ENCODE results near the gene NLE1. TPM values are rescaled to one million over a fixed set of nuclear protein-coding genes. Genes with fewer than 3 reads are reported as not detected.

NLE1 gene
- 1 to 10 TPM; 5.6 to 7.7 TPM for total RNA-seq
- polyA plus RNA-seq = 1 to 10 TPM; 2.1 to 6.1 TPM

- WGBS = under 1% methylated on average over 65 of the region's 65 CpGs
- Histone ChIP-seq H3K9ac (ENCODE audit: low read depth in 1 of 2, low read length in 2 of 2) (peak within 1 kb of the TSS; percentile 65 to 78), H3K4me3 (ENCODE audit: low read depth in 1 of 3, low read length in 3 of 3) (peak within 1 kb of the TSS; percentile 72 to 90 (median 80)), H3K27ac (ENCODE audit: low read depth in 1 of 2, low read length in 2 of 2) (peak within 1 kb of the TSS in 1 of 2 donors; percentile 43), H3K36me3 (ENCODE audit: control insufficient read depth in 4 of 4, insufficient read depth in 3 of 4, low read depth in 1 of 4, low read length in 3 of 4) (peaks cover 0 to 27% (median 17%) of the 10 kb centered on the region in 4 donors), H3K4me1 (ENCODE audit: control insufficient read depth in 4 of 4, insufficient read depth in 4 of 4, low read length in 3 of 4) (peaks cover 0 to 10% (median 8%) of the 10 kb centered on the region in 4 donors), H3K9me3 (ENCODE audit: control insufficient read depth in 4 of 4, low read length in 3 of 4) (no peaks in the 10 kb centered on the region), H3K27me3 (ENCODE audit: control insufficient read depth in 4 of 4, insufficient read depth in 4 of 4, low read length in 3 of 4) (no peaks in the 10 kb centered on the region)
- peak; percentile 85 for DNase-seq (ENCODE audit: low spot score)
- TF ChIP-seq CTCF (IDR thresholded peaks at IDR 0.05; ENCODE audit: low read depth, low read length, missing input control) (peak; percentile 91), RXRA (IDR thresholded peaks at IDR 0.05) (peak in 1 of 2 donors; percentile 18), YY1 (IDR thresholded peaks at IDR 0.05) (peak; percentile 90), JUND (IDR thresholded peaks at IDR 0.05) (no peak), RAD21 (IDR thresholded peaks at IDR 0.05) (peak; percentile 64 to 75), HNF4G (IDR thresholded peaks at IDR 0.05) (no peak), GABPA (IDR thresholded peaks at IDR 0.05 in 1 of 2, conservative IDR thresholded peaks at IDR 0.05 in 1 of 2) (peak in 1 of 2 donors; percentile 59), MAX (IDR thresholded peaks at IDR 0.05) (peak; percentile 65)
Observed at GRCh38 chr17:35141681-35142466, at the start of gene NLE1. Gene NLE1, minus strand, starts transcription at chr17:35142303. Its CDS starts 28 bp downstream, at chr17:35142275.

DNA sequence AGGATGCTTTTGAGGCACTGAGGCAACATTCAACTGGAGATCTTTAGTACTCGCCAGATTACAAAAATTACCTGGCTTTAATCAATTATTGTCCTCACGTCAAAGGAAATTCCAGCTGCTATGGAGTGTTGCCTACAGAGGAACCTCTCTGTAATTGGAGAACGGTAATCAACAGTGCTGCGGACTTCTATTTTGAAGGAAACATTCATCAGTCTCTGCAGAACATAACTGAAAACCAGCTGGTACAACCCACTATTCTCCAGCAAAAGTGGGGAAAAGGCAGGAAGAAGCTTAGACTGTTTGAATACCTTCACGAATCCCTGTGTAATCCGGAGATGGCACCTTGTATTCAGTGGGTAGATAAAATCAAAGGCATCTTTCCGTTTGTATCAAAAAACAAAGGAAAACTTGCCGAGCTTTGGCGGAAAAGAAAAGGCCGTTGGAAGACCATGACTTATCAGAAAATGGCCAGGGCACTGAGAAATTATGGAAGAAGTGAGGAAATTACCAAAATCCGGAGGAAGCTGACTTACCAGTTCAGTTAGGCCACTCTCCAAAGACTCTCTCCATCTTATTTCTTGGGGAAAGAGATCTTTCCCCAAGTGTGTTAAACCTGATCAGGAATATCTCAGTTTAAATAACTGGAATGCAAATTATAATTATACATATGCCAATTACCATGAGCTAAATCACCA is 49.0 kb upstream of the NLE1 start:
- DNase-seq (ENCODE audit: low spot score) = no peak
- WGBS = 76% methylated on average over 11 of the region's 11 CpGs
- no peak overlapping the region for H3K9ac ChIP-seq (ENCODE audit: low read depth in 1 of 2, low read length in 2 of 2)

GRCh38 chr17:35189291-35189690 is 47.2 kb upstream of the NLE1 start:
- Histone ChIP-seq H3K27ac (ENCODE audit: low read depth in 1 of 2, low read length in 2 of 2) (no peak overlapping the region), H3K9me3 (ENCODE audit: control insufficient read depth in 4 of 4, low read length in 3 of 4) (no peaks in the 10 kb centered on the region), H3K4me3 (ENCODE audit: low read depth in 1 of 3, low read length in 3 of 3) (no peak overlapping the region), H3K27me3 (ENCODE audit: control insufficient read depth in 4 of 4, insufficient read depth in 4 of 4, low read length in 3 of 4) (peaks cover 0 to 3% (median 0%) of the 10 kb centered on the region in 4 donors), H3K9ac (ENCODE audit: low read depth in 1 of 2, low read length in 2 of 2) (no peak overlapping the region), H3K4me1 (ENCODE audit: control insufficient read depth in 4 of 4, insufficient read depth in 4 of 4, low read length in 3 of 4) (no peaks in the 10 kb centered on the region), H3K36me3 (ENCODE audit: control insufficient read depth in 4 of 4, insufficient read depth in 3 of 4, low read depth in 1 of 4, low read length in 3 of 4) (no peaks in the 10 kb centered on the region)
- 75% methylated on average over 3 of the region's 3 CpGs for WGBS
- no peak for DNase-seq (ENCODE audit: low spot score)
- TF ChIP-seq FOXA2 (IDR thresholded peaks at IDR 0.05) = no peak
- TF ChIP-seq CTCF (IDR thresholded peaks at IDR 0.05; ENCODE audit: low read depth, low read length, missing input control) = no peak
- TF ChIP-seq RAD21 (IDR thresholded peaks at IDR 0.05) = no peak
- TF ChIP-seq YY1 (IDR thresholded peaks at IDR 0.05) = no peak
- TF ChIP-seq FOXA1 (IDR thresholded peaks at IDR 0.05) = no peak
- TF ChIP-seq TAF1 (conservative IDR thresholded peaks at IDR 0.05) = no peak
- TF ChIP-seq JUND (IDR thresholded peaks at IDR 0.05) = no peak
- no peak for TF ChIP-seq HNF4A (conservative IDR thresholded peaks at IDR 0.05)
- no peak for TF ChIP-seq EGR1 (IDR thresholded peaks at IDR 0.05; ENCODE audit: low read depth in 2 of 2)
- no peak for TF ChIP-seq HNF4G (IDR thresholded peaks at IDR 0.05)
- no peak for TF ChIP-seq GABPA (IDR thresholded peaks at IDR 0.05 in 1 of 2, conservative IDR thresholded peaks at IDR 0.05 in 1 of 2)
- TF ChIP-seq SP1 (IDR thresholded peaks at IDR 0.05) = no peak
- no peak for TF ChIP-seq NR2F2 (IDR thresholded peaks at IDR 0.05)
- TF ChIP-seq ATF3 (IDR thresholded peaks at IDR 0.05) = no peak
- no peak for TF ChIP-seq RXRA (IDR thresholded peaks at IDR 0.05)

More for the DNA sequence above, 49.0 kb upstream of the NLE1 start:
- Histone ChIP-seq H3K27ac (ENCODE audit: low read depth in 1 of 2, low read length in 2 of 2) (no peak overlapping the region), H3K36me3 (ENCODE audit: control insufficient read depth in 4 of 4, insufficient read depth in 3 of 4, low read depth in 1 of 4, low read length in 3 of 4) (no peaks in the 10 kb centered on the region), H3K27me3 (ENCODE audit: control insufficient read depth in 4 of 4, insufficient read depth in 4 of 4, low read length in 3 of 4) (peaks cover 0 to 3% (median 0%) of the 10 kb centered on the region in 4 donors), H3K4me3 (ENCODE audit: low read depth in 1 of 3, low read length in 3 of 3) (no peak overlapping the region), H3K4me1 (ENCODE audit: control insufficient read depth in 4 of 4, insufficient read depth in 4 of 4, low read length in 3 of 4) (no peaks in the 10 kb centered on the region), H3K9me3 (ENCODE audit: control insufficient read depth in 4 of 4, low read length in 3 of 4) (no peaks in the 10 kb centered on the region)
- TF ChIP-seq MAX (IDR thresholded peaks at IDR 0.05) (no peak), RXRA (IDR thresholded peaks at IDR 0.05) (no peak), ATF3 (IDR thresholded peaks at IDR 0.05) (no peak), SP1 (IDR thresholded peaks at IDR 0.05) (no peak), GABPA (IDR thresholded peaks at IDR 0.05 in 1 of 2, conservative IDR thresholded peaks at IDR 0.05 in 1 of 2) (no peak), EGR1 (IDR thresholded peaks at IDR 0.05; ENCODE audit: low read depth in 2 of 2) (no peak), HNF4G (IDR thresholded peaks at IDR 0.05) (no peak), FOXA1 (IDR thresholded peaks at IDR 0.05) (no peak)

All from liver (tissue), 9 donors.